Endothelial cell of umbilical vein (primary cell): Measurements from ENCODE around the gene MEP1B.
"Not testable (repeated sequence)": the region's sequence is repeated elsewhere in the genome, so short reads cannot be mapped to it uniquely, and the experiment has no call there.

Source experiments
- EZH2 ChIP-seq: IDR thresholded peaks from 2 replicates; pipeline ENCODE4 v1.6.1; 2012; ENCODE audit warnings: borderline replicate concordance, low read depth, mild to moderate bottlenecking, moderate library complexity, low read length, inconsistent platforms; ENCODE audit not compliant: severe bottlenecking
- FOS ChIP-seq: IDR thresholded peaks from 2 replicates; pipeline ENCODE4 v1.6.1; 2011; ENCODE audit warnings: mild to moderate bottlenecking, low read length, moderate library complexity, borderline replicate concordance; ENCODE audit not compliant: insufficient read depth
- GATA2 ChIP-seq: IDR thresholded peaks from 2 replicates; pipeline ENCODE4 v1.7.0; 2011; ENCODE audit warnings: low read depth, mild to moderate bottlenecking, moderate library complexity, mixed read lengths, low read length; ENCODE audit not compliant: insufficient read length, insufficient read depth
- JUN ChIP-seq: IDR thresholded peaks from 2 replicates; pipeline ENCODE4 v1.6.1; 2011; ENCODE audit warnings: borderline replicate concordance, low read depth; ENCODE audit not compliant: insufficient read length, insufficient read depth
- MYC ChIP-seq: IDR thresholded peaks from one replicate; pipeline ENCODE4 v1.6.1; 2011; ENCODE audit warnings: mild to moderate bottlenecking, low read depth, low read length
- POLR2A ChIP-seq: IDR thresholded peaks from 2 replicates; pipeline ENCODE4 v1.6.1; 2012; ENCODE audit warnings: low read depth, mild to moderate bottlenecking, control low read depth, low read length
- POLR2AphosphoS5 ChIP-seq: IDR thresholded peaks from 2 replicates; pipeline ENCODE4 v1.6.1; 2012; ENCODE audit warnings: low read depth, mild to moderate bottlenecking, control low read depth, low read length, moderate library complexity; ENCODE audit not compliant: insufficient read depth
- TF ChIP-seq, protein P1 (sequence below), 2 donors: IDR thresholded peaks; 1 replicate in 1 of 2; 2 replicates in 1 of 2; pipeline ENCODE4 v1.5.1; 2011; ENCODE audit warnings: low read length in 2 of 2, mild to moderate bottlenecking in 2 of 2, moderate library complexity in 2 of 2, control low read depth in 1 of 2, inconsistent platforms in 1 of 2, low read depth in 1 of 2; ENCODE audit not compliant: insufficient read depth in 1 of 2; ENCODE audit errors: extremely low read depth in 1 of 2
- TF ChIP-seq, protein P2 (sequence below): IDR thresholded peaks from 2 replicates; pipeline ENCODE4 v1.6.1; 2011; ENCODE audit not compliant: insufficient read depth, insufficient read length

DNA sequence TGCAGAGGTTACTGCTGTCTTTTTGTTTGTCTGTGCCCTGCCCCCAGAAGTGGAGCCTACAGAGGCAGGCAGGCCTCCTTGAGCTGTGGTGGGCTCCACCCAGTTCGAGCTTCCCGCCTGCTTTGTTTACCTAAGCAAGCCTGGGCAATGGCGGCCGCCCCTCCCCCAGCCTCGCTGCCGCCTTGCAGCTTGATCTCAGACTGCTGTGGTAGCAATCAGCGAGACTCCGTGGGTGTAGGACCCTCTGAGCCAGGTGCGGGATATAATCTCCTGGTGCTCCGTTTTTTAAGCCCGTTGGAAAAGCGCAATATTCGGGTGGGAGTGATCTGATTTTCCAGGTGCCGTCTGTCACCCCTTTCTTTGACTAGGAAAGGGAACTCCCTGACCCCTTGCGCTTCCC is 43.5 kb downstream of the MEP1B start:
- TF ChIP-seq, protein P1, sequence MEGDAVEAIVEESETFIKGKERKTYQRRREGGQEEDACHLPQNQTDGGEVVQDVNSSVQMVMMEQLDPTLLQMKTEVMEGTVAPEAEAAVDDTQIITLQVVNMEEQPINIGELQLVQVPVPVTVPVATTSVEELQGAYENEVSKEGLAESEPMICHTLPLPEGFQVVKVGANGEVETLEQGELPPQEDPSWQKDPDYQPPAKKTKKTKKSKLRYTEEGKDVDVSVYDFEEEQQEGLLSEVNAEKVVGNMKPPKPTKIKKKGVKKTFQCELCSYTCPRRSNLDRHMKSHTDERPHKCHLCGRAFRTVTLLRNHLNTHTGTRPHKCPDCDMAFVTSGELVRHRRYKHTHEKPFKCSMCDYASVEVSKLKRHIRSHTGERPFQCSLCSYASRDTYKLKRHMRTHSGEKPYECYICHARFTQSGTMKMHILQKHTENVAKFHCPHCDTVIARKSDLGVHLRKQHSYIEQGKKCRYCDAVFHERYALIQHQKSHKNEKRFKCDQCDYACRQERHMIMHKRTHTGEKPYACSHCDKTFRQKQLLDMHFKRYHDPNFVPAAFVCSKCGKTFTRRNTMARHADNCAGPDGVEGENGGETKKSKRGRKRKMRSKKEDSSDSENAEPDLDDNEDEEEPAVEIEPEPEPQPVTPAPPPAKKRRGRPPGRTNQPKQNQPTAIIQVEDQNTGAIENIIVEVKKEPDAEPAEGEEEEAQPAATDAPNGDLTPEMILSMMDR (IDR thresholded peaks at IDR 0.05; ENCODE audit: extremely low read depth in 1 of 2, insufficient read depth in 1 of 2, low read depth in 1 of 2, low read length in 2 of 2) = not testable (repeated sequence)
- not testable (repeated sequence) for TF ChIP-seq POLR2AphosphoS5, EZH2, POLR2A, GATA2, MYC, JUN, FOS
- TF ChIP-seq, protein P2, sequence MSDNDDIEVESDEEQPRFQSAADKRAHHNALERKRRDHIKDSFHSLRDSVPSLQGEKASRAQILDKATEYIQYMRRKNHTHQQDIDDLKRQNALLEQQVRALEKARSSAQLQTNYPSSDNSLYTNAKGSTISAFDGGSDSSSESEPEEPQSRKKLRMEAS = not testable (repeated sequence)
